A673 (cell line): ENCODE measurements around the gene NDC1.
"Not testable (repeated sequence)": the region's sequence is repeated elsewhere in the genome, so short reads cannot be mapped to it uniquely, and the experiment has no call there.

Experiments
- EZH2 ChIP-seq: fragments of 200-600 bp; sonication (generic); IDR thresholded peaks from 2 replicates; pipeline ENCODE4 v1.6.1; 2017; ENCODE audit warnings: borderline replicate concordance, low read depth, mild to moderate bottlenecking, mixed read lengths, antibody characterized with exemption, low read length; ENCODE audit not compliant: poor library complexity, severe bottlenecking
- TF ChIP-seq, protein P1 (sequence below): fragments of 300-800, 200-600 bp; sonication (generic); conservative IDR thresholded peaks from 2 replicates; pipeline ENCODE4 v1.5.1; 2017; ENCODE audit warnings: low read depth, mild to moderate bottlenecking, antibody characterized with exemption, low read length, moderate library complexity, mixed read lengths

DNA sequence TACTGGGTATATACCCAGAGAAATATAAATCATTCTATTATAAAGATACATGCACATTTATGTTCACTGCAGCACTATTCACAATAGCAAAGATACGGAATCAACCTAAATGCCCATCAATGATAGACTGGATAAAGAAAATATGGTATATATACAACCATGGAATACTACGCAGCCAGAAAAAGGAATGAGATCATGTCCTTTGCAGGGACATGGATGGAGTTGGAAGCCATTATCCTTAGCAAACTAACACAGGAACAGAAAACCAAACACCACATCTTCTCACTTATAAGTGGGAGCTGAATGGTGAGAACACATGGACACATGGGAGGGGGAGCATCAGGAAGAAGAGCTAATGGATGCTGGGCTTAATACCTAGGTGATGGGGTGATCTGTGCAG, 43.8 kb upstream of the NDC1 start:
- TF ChIP-seq, protein P1, sequence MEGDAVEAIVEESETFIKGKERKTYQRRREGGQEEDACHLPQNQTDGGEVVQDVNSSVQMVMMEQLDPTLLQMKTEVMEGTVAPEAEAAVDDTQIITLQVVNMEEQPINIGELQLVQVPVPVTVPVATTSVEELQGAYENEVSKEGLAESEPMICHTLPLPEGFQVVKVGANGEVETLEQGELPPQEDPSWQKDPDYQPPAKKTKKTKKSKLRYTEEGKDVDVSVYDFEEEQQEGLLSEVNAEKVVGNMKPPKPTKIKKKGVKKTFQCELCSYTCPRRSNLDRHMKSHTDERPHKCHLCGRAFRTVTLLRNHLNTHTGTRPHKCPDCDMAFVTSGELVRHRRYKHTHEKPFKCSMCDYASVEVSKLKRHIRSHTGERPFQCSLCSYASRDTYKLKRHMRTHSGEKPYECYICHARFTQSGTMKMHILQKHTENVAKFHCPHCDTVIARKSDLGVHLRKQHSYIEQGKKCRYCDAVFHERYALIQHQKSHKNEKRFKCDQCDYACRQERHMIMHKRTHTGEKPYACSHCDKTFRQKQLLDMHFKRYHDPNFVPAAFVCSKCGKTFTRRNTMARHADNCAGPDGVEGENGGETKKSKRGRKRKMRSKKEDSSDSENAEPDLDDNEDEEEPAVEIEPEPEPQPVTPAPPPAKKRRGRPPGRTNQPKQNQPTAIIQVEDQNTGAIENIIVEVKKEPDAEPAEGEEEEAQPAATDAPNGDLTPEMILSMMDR: not testable (repeated sequence)
- TF ChIP-seq EZH2: not testable (repeated sequence)
